Astrocyte (in vitro differentiated cells and primary cell): ENCODE data around the gene RP2. TPM values are rescaled to one million over a fixed set of nuclear protein-coding genes. Genes with fewer than 3 reads are reported as not detected.

Experiments
- DNase-seq: peaks from one replicate; pipeline ENCODE4 v3.0.0-alpha.2; 2010; ENCODE audit warnings: low read depth
- FAIRE-seq: peaks from 2 replicates; lab custom pipeline; 2011; peaks lifted over from hg19 to GRCh38; lab: Jason Lieb, UNC
- H2AFZ ChIP-seq: 2 replicates; pipeline ENCODE4 v1.6.0; 2012; ENCODE audit warnings: low read depth, low read length, inconsistent platforms
- H3K27ac ChIP-seq: 2 replicates; pipeline ENCODE4 v1.5.1; 2011; ENCODE audit warnings: low read depth, low read length, inconsistent platforms
- H3K27me3 ChIP-seq: 2 replicates; pipeline ENCODE4 v1.6.0; 2011; ENCODE audit warnings: low read length, inconsistent platforms; ENCODE audit not compliant: insufficient read depth
- H3K36me3 ChIP-seq: 2 replicates; pipeline ENCODE4 v1.5.1; 2011; ENCODE audit warnings: low read length, inconsistent platforms; ENCODE audit not compliant: insufficient read depth
- H3K4me1 ChIP-seq: 2 replicates; pipeline ENCODE4 v1.5.1; 2011; ENCODE audit warnings: low read length, inconsistent platforms; ENCODE audit not compliant: insufficient read depth
- H3K4me2 ChIP-seq: 2 replicates; pipeline ENCODE4 v1.6.0; 2012; ENCODE audit warnings: low read length, inconsistent platforms
- H3K4me3 ChIP-seq: 2 replicates; pipeline ENCODE4 v1.5.1; 2011; ENCODE audit warnings: low read depth, mild to moderate bottlenecking, low read length, inconsistent platforms; ENCODE audit not compliant: insufficient read depth
- H3K79me2 ChIP-seq: 2 replicates; pipeline ENCODE4 v1.6.0; 2012; ENCODE audit warnings: mild to moderate bottlenecking, low read length, inconsistent platforms; ENCODE audit not compliant: insufficient read depth
- H3K9ac ChIP-seq: 2 replicates; pipeline ENCODE4 v1.6.0; 2012; ENCODE audit warnings: mild to moderate bottlenecking, low read length, inconsistent platforms
- H3K9me3 ChIP-seq: 2 replicates; pipeline ENCODE4 v1.5.1; 2012; ENCODE audit warnings: low read depth, mild to moderate bottlenecking, low read length, inconsistent platforms; ENCODE audit not compliant: insufficient read depth
- H4K20me1 ChIP-seq: 2 replicates; pipeline ENCODE4 v1.6.0; 2012; ENCODE audit warnings: low read length, inconsistent platforms; ENCODE audit not compliant: insufficient read depth
- H3K27ac Mint-ChIP-seq: one replicate; pipeline ENCODE4 v1.8.0; 2021; ENCODE audit warnings: mild to moderate bottlenecking, mixed read lengths; ENCODE audit not compliant: unreplicated experiment
- H3K27me3 Mint-ChIP-seq: one replicate; pipeline ENCODE4 v1.8.0; 2021; ENCODE audit warnings: low read depth, mixed read lengths; ENCODE audit not compliant: unreplicated experiment
- H3K36me3 Mint-ChIP-seq: one replicate; pipeline ENCODE4 v1.8.0; 2021; ENCODE audit warnings: low read depth, mixed read lengths; ENCODE audit not compliant: unreplicated experiment
- H3K4me1 Mint-ChIP-seq: one replicate; pipeline ENCODE4 v1.8.0; 2021; ENCODE audit warnings: low read depth, mixed read lengths; ENCODE audit not compliant: unreplicated experiment
- H3K4me3 Mint-ChIP-seq: one replicate; pipeline ENCODE4 v1.8.0; 2021; ENCODE audit warnings: mild to moderate bottlenecking, moderate library complexity, mixed read lengths; ENCODE audit not compliant: unreplicated experiment
- H3K9me3 Mint-ChIP-seq: one replicate; pipeline ENCODE4 v1.8.0; 2021; ENCODE audit warnings: mild to moderate bottlenecking, mixed read lengths; ENCODE audit not compliant: unreplicated experiment
- CTCF ChIP-seq: IDR thresholded peaks from 2 replicates; pipeline ENCODE4 v1.5.1; 2011; ENCODE audit warnings: low read depth, mild to moderate bottlenecking, inconsistent platforms, low read length, moderate library complexity; ENCODE audit not compliant: insufficient read depth
- EZH2 ChIP-seq: IDR thresholded peaks from 2 replicates; pipeline ENCODE4 v1.6.1; 2012; ENCODE audit warnings: mild to moderate bottlenecking, low read length, inconsistent platforms; ENCODE audit not compliant: insufficient read depth
- total RNA-seq: library from RNA; stranded (reverse); gene quantifications from 2 replicates; pipeline ENCODE4 v1.2.1, GENCODE V29; 2021

RP2 gene
- total RNA-seq, 1 donor from 2014 or later: 20.5 TPM

GRCh38 chrX:46823481-46823880 lies 13.4 kb upstream of the RP2 start:
- Histone ChIP-seq H4K20me1 (no peaks in the 10 kb centered on the region), H3K36me3 (no peaks in the 10 kb centered on the region), H3K9me3 (no peaks in the 10 kb centered on the region), H3K4me3 (no peak overlapping the region), H3K4me1 (no peaks in the 10 kb centered on the region), H2AFZ (no peak overlapping the region), H3K4me2 (no peak overlapping the region), H3K79me2 (no peaks in the 10 kb centered on the region), H3K27ac (no peak overlapping the region), H3K9ac (no peak overlapping the region), H3K27me3 (no peaks in the 10 kb centered on the region)
- DNase-seq: no peak
- no peak overlapping the region for H3K4me3 Mint-ChIP-seq
- no peaks in the 10 kb centered on the region for H3K9me3 Mint-ChIP-seq
- H3K27ac Mint-ChIP-seq: no peak overlapping the region
- peaks cover 4% of the 10 kb centered on the region for H3K4me1 Mint-ChIP-seq
- FAIRE-seq: no peak
- H3K36me3 Mint-ChIP-seq: no peaks in the 10 kb centered on the region
- TF ChIP-seq EZH2 (no peak), CTCF (no peak)
- no peaks in the 10 kb centered on the region for H3K27me3 Mint-ChIP-seq

- no peaks in the 10 kb centered on the region for H3K36me3 Mint-ChIP-seq
- no peaks in the 10 kb centered on the region for H3K9me3 Mint-ChIP-seq
- TF ChIP-seq CTCF (no peak), EZH2 (no peak)
- no peaks in the 10 kb centered on the region for H3K27me3 Mint-ChIP-seq
- Histone ChIP-seq H3K27me3 (no peaks in the 10 kb centered on the region), H3K9ac (no peak overlapping the region), H3K4me2 (no peak overlapping the region), H3K9me3 (no peaks in the 10 kb centered on the region), H3K36me3 (no peaks in the 10 kb centered on the region), H3K27ac (no peak overlapping the region), H3K79me2 (no peaks in the 10 kb centered on the region), H3K4me3 (no peak overlapping the region), H4K20me1 (no peaks in the 10 kb centered on the region), H3K4me1 (no peaks in the 10 kb centered on the region), H2AFZ (no peak overlapping the region)
- no peak overlapping the region for H3K4me3 Mint-ChIP-seq
- peak; percentile 51 for DNase-seq
- H3K27ac Mint-ChIP-seq: no peak overlapping the region
- H3K4me1 Mint-ChIP-seq: no peaks in the 10 kb centered on the region
- peak; percentile 76 for FAIRE-seq
Measured at GRCh38 chrX:46831765-46832327, 5.0 kb upstream of the RP2 start.
